Kidney glomerular epithelial cell (primary cell): Measurements from ENCODE around the gene TRIM44.
"Not testable (repeated sequence)": the region's sequence is repeated elsewhere in the genome, so short reads cannot be mapped to it uniquely, and the experiment has no call there.

ENCODE experiments used
- DNase-seq: peaks from one replicate; lab custom pipeline; 2025; lab: John Stamatoyannopoulos, UW

Gene TRIM44

DNA sequence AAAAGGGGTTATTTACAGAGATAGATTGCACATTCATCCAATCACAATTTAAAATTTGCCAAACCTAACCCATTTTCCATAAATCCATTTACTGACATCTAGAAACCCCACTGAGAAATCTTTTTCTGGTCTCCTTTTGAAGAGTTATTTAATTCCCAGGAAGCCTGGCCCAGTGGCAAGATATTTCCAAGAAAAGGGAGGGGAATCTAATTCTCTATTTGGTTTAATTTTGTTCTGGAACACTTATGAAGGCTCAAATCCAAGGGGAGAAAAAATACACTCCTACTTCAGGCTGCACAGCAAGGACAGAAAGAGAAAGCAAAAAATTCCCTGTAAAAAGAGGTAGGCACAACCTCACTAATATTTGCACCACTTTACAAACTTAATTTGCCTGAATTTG, 193.1 kb downstream of the TRIM44 start:
- DNase-seq = no peak

DNA sequence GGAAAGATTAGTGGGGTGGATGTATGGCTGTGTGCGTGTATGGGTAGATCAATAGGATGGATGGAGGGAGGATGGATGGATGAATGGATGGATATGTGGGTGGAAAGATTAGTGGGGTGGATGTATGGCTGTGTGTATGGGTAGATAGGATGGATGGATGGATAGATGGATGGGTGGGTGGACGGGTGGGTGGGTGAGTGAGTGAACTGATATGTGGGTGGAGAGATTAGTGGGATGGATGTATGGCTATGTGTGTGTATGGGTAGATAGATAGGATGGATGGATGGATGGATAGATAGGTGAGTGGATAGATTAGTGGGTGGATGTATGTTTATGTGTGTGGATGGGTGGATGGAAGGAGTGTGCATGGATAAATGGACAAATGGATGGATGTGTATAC, 193.7 kb downstream of the TRIM44 start:
- no peak for DNase-seq

DNA sequence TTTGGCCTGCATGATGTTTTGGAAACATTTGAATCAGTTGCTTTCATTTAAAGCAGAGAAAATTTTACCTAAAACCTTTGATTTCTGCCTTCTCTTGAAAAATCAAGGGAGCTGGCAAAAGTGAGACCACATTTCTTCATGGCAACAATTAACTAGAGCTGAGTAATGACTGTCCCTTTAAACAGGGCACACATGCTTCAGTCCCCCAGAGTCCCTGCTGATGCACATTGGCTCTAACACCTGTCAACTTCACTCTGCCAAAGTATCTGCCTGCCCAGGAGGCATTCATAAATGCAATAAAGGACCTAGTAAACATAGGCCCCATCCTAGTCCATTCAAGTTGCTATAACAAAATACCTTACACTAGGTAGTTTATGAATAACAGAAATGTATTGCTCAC, 194.2 kb downstream of the TRIM44 start:
- DNase-seq = no peak

DNA sequence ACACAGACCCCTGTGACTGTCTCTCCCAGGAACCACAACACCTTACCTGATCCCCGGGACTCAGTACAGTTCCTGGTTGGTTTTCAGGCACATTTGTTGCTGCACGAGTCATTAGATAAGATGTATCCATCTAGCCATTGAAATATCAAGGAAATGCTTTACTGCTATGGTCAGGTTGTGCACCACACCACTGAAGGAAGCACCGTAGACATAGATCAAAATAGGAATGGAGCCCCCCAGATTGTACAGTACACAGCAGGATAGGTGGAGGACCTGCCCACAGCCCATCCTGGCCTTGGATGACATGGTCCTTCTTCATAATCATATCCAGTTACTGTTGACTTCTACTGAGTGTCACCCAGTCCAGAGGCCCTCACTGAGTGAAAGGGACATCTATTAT, 195.3 kb downstream of the TRIM44 start:
- no peak for DNase-seq

DNA sequence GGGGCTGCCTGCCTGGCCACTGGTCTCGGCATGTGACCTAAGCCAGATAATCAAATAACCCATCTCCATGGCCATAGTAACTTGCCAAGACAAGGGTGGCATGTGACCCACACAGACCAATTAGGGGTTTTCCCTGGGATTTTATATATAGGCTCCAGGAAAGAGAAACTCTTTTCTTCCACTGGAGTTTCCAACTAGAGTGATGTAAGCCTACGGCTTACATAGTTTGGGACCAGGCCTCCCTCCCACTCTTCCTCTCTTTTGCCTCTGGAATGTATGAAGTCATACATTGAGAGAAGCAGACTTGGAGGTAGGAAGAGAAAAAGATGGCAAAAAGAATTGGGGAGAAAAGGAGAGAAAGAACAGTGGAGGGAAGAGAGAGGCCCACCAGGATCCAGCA, 196.7 kb downstream of the TRIM44 start:
- no peak for DNase-seq

DNA sequence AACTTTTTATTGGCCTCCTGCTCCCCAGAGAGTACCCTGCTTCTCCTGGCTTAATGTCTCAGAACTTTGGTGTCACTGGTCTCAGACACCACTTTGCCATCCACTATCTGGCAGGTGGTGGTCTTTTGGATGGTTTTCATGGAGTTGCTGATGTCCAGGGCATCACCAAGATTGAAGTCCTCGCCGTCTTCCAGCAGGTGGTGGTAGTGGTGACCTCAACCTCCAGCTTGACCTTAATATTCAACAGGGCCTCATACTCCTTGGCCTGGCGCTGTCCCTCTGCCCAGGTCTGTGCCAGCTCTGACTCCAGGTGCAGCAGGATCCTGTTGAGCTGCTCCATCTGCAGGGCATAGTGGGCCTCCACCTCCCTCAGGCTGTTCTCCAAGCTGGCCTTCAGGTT, 197.6 kb downstream of the TRIM44 start:
- not testable (repeated sequence) for DNase-seq

DNA sequence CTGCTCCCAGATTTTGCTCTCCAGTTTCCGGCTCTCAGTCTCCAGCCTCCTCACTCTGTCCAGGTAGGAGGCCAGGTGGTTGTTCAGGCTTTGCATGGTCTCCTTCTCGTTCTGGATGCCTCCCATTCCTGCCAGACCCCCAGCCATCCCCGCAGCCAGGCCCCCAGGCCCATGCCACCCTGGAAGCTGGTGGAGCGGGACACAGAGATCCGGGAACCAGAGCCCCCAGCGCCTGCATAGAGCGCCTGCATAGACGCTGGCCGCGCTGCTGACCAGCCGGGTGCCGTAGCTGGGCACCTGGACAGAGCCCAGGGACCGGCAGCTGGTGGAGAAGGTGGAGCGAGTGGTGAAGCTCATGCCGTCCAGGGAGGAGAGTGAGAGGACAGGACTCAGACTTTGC, 198.6 kb downstream of the TRIM44 start:
- no peak for DNase-seq

DNA sequence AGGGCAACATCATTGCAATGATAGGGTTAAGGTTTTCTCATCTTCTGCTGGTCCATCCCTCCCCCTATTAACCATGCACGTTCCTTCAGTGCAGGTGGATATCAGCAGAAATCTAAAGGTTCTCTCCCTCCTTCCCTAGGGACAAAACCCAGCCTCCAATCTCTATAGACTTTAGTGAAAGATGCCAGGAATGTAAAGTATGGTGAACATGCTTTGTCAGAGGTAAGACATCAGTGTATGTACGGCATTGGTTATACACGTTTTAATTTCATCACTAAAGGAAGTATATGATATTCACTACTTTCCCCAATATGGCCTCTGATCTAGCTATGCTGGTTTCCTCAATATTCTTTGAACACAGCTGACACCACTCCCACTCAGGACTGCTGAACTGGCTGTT, 200.1 kb downstream of the TRIM44 start:
- no peak for DNase-seq

DNA sequence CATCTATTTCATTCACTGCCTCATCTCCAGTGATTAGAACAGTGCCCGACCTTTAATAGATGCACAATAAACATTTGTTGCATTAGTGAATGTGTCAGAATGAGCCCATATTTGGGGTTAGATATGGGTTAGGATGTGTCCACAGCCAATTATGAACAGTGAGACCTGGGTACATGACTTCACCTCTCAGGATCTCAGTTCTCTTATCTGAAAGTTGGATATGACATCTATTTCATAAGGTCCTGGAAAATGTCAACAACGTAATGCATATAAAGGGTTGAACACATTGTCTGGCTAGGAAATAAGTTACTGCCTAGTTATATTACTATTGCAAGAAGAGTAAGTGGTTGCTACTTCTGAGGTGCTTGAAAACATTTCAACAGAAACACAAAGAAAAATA, 201.6 kb downstream of the TRIM44 start:
- DNase-seq = no peak

DNA sequence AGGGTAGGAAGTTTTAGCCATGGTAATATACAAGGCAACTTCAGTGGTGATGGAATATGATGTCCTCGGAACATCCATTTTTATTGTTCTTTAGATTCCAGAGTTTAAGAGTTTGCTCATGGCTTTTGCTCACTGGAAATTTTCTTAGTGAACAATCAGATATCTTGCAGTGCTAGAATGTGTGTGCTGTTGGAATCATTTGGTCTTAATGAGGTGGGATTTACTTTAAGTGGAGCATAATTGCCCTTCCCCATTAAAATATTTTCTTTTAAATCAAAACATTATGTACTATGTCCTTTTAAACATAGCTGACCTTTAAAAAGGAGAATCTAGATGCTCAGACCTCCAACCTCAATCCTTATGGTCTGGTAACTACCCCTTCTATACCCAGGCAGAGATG, 204.0 kb downstream of the TRIM44 start:
- no peak for DNase-seq
